ENCODE results near the gene FIS1. TPM values are rescaled to one million over a fixed set of nuclear protein-coding genes. Genes with fewer than 3 reads are reported as not detected.

The FIS1 gene
- total RNA-seq, 6 donors from 2014 or later = 167 to 276 (median 221) TPM

DNA sequence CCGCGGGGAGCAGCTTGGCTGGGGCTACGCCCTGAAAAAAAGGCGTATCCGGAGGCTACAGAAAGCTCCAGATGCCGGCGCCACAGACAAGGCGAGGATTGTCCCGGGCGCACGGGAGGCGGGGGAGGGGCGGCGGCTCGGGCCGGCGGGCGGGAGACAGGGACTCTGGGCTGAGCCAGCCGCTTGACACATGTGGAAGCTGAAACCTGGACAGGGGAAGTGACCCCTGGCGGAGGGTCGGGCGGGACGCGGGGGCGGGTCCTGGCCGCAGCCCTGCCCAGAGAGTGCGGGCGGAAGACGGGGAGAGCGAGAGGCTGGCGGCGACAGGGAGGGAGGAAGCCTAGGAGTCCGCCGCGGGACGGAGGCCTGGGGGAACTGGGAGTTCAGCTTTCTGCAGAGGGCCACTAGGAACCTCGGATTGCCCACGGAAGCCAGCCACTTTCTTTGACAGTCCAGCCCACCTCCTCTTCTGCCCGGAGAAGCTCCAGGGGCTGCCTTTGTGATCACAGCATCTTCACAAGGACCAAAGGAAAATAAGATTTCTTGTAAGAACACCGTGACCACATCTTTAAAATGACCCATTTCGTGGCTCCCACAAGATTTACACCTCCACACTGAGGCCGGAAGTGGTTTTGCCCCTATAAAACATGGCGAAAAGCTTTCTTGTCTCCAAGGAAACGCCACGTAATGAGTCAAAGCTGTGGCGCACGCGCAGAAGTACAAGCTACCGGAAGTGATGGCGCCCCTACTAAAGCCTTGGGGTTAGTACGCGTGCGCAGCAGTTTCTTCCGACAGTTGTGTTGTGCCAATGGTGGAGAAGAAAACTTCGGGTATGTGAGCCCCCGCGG is 27.3 kb downstream of the FIS1 start, which contains the start of the genes PLOD3 and ZNHIT1:
Gene PLOD3 (minus strand): TSS at position 194 of the 848 bp plus-strand sequence. CDS start 307 bp downstream, outside the sequence.
Gene ZNHIT1 (plus strand): TSS at position 778 of the 848 bp plus-strand sequence. CDS start 31 bp downstream, at position 809.
- no peaks in the 10 kb centered on the region for H3K27me3 ChIP-seq
- H3K4me1 ChIP-seq = peaks cover 28 to 42% (median 31%) of the 10 kb centered on the region in 4 donors
- peak; percentile 94 for ATAC-seq (ENCODE audit: low FRiP score in 2 of 2)
- TF ChIP-seq POLR2A (IDR thresholded peaks at IDR 0.05) = peak in 2 of 4 donors; percentile 15 to 66
- TF ChIP-seq, protein P1, sequence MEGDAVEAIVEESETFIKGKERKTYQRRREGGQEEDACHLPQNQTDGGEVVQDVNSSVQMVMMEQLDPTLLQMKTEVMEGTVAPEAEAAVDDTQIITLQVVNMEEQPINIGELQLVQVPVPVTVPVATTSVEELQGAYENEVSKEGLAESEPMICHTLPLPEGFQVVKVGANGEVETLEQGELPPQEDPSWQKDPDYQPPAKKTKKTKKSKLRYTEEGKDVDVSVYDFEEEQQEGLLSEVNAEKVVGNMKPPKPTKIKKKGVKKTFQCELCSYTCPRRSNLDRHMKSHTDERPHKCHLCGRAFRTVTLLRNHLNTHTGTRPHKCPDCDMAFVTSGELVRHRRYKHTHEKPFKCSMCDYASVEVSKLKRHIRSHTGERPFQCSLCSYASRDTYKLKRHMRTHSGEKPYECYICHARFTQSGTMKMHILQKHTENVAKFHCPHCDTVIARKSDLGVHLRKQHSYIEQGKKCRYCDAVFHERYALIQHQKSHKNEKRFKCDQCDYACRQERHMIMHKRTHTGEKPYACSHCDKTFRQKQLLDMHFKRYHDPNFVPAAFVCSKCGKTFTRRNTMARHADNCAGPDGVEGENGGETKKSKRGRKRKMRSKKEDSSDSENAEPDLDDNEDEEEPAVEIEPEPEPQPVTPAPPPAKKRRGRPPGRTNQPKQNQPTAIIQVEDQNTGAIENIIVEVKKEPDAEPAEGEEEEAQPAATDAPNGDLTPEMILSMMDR (IDR thresholded peaks at IDR 0.05) = peak in 4 of 6 experiments; percentile 9 to 30 (median 16)
- TF ChIP-seq POLR2AphosphoS5 (IDR thresholded peaks at IDR 0.05) = peak; percentile 45
- TF ChIP-seq EP300 (IDR thresholded peaks at IDR 0.05) = no peak
- H3K9me3 ChIP-seq = no peaks in the 10 kb centered on the region
- H3K27ac ChIP-seq = peak within 1 kb of the TSS; percentile 84 to 95 (median 91)
- 0 to 1% methylated on average over 22 to 37 of the region's 57 CpGs for WGBS, 2 donors
- H3K4me3 ChIP-seq = peak within 1 kb of the TSS; percentile 81 to 87 (median 84)
- H3K36me3 ChIP-seq = peaks cover 0 to 30% (median 21%) of the 10 kb centered on the region in 4 donors
- peak; percentile 96 to 97 for DNase-seq

DNA sequence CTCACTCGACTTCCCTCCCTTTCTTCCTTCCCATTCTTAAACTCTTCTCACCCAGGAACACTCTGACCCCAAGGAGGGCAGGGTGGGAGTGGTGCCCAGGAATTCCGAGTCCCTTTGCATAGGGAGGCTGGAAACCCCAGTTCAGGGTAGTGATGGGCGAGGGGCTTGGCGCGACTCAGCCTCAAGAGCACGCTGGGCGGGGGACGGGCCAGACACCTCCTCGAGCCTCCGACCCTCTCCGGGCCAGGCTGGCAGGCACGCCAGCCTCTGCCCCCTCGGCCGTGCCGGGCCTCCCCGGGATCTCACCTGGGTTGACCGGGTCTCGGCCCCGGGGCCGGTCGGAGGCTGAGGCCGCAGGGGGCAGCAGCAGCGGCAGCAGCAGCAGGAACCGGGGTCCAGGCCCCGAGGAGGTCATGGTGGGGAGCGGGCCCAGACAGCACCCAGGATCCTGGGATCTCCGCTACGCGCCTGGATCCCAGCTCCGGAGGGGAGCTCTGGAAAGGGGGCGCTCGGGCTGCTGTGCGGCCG is 28.0 kb downstream of the FIS1 start:
- TF ChIP-seq EP300 (IDR thresholded peaks at IDR 0.05) (no peak), POLR2A (IDR thresholded peaks at IDR 0.05) (no peak), POLR2AphosphoS5 (IDR thresholded peaks at IDR 0.05) (no peak)
- TF ChIP-seq, protein P1 (IDR thresholded peaks at IDR 0.05) = no peak
- H3K27me3 ChIP-seq = no peaks in the 10 kb centered on the region
- ATAC-seq (ENCODE audit: low FRiP score in 2 of 2) (peak in 1 of 2 donors; percentile 2), DNase-seq (no peak)
- peaks cover 0 to 33% (median 26%) of the 10 kb centered on the region in 4 donors for H3K36me3 ChIP-seq
- H3K27ac ChIP-seq = peak overlapping the region; percentile 84 to 95 (median 91)
- peak overlapping the region; percentile 81 to 87 (median 84) for H3K4me3 ChIP-seq
- 0 to 3% methylated on average over 5 to 11 of the region's 34 CpGs for WGBS, 2 donors
- H3K4me1 ChIP-seq = peaks cover 28 to 42% (median 31%) of the 10 kb centered on the region in 4 donors
- H3K9me3 ChIP-seq = no peaks in the 10 kb centered on the region

DNA sequence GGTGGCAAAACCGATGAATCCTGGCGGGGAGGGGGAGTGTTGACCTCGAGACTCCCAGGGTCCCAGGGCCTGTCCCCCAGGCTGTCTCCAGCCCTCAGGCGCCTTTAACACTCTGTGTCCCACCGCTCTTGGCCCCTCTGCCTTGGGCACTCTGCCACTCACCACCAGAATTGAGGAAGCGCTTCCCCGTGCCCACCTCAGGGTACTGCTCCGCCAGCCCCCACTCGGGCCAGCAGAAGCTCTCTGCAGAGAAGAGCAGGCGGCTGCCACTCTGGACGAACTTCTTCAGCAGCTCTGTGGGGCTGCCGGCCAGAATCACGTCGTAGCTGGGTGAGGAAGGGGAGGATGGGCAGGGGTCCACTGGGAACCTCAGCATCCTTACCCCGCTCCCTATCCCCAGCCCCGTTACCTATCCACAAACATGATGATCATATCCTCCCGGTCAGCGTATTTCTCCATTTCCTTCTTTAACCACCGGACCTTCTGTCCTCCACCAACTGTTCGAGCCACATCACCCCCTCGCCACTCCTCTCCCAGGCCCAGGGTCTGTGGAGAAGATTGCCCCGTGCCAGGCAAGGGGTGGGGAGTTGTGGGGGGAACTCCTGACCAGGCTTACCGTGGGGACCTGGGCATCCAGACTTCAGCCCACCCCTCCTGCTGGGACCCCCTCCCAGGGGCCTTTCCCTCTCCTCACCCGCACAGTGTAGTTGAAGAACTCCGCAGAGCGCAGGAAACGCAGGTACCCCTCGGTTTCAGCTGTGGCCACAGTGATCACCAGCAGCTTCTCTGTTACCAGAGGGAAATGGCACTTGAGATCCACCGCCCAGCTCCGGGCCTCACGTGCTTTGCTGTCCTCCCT is 28.7 kb downstream of the FIS1 start:
- DNase-seq = peak in 1 of 2 donors; percentile 45
- Histone ChIP-seq H3K9me3 (no peaks in the 10 kb centered on the region), H3K4me1 (peaks cover 28 to 42% (median 31%) of the 10 kb centered on the region in 4 donors), H3K27me3 (no peaks in the 10 kb centered on the region), H3K27ac (peak overlapping the region; percentile 8 to 95 (median 91)), H3K36me3 (peaks cover 4 to 40% (median 33%) of the 10 kb centered on the region in 4 donors), H3K4me3 (peak overlapping the region; percentile 81 to 87 (median 84))
- WGBS, 2 donors = 62 to 66% methylated on average over 24 to 25 of the region's 31 CpGs
- ATAC-seq (ENCODE audit: low FRiP score in 2 of 2) = peak in 1 of 2 donors; percentile 10
- no peak for TF ChIP-seq POLR2AphosphoS5 (IDR thresholded peaks at IDR 0.05)
- no peak for TF ChIP-seq EP300 (IDR thresholded peaks at IDR 0.05)
- no peak for TF ChIP-seq POLR2A (IDR thresholded peaks at IDR 0.05)
- TF ChIP-seq, protein P1 (IDR thresholded peaks at IDR 0.05) = no peak

DNA sequence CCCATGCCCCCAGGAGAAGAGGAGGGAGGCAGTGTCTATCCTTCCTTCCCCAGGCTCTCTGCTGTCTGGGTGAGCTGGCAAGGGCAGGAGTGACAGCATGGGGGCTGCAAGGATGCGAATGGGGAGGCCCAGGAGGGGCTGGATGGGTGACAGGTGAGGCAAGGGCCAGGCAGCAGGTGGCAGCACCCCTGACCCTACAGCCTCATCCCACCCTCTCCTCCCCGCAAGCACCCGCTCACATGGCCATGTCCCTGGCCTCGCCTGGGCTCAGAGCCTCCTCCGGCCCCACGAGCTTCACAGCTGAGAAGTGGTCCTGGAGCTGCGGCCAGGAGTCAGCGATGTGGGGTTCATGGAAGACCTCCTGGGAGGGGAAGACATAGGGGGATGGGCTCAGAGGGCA is 32.9 kb downstream of the FIS1 start:
- Histone ChIP-seq H3K4me1 (peaks cover 10 to 14% (median 11%) of the 10 kb centered on the region in 4 donors), H3K36me3 (peaks cover 9 to 82% (median 67%) of the 10 kb centered on the region in 4 donors), H3K27ac (no peak overlapping the region), H3K4me3 (no peak overlapping the region), H3K27me3 (no peaks in the 10 kb centered on the region), H3K9me3 (no peaks in the 10 kb centered on the region)
- TF ChIP-seq, protein P1 (IDR thresholded peaks at IDR 0.05) = no peak
- TF ChIP-seq POLR2A (IDR thresholded peaks at IDR 0.05) (no peak), POLR2AphosphoS5 (IDR thresholded peaks at IDR 0.05) (no peak), EP300 (IDR thresholded peaks at IDR 0.05) (no peak)
- 95 to 96% methylated on average over 8 of the region's 8 CpGs for WGBS, 2 donors
- no peak for ATAC-seq (ENCODE audit: low FRiP score in 2 of 2)
- DNase-seq = no peak
